SIG-M5 (cell line): ENCODE measurements around the gene SPP1.
"Not testable (repeated sequence)": the region's sequence is repeated elsewhere in the genome, so short reads cannot be mapped to it uniquely, and the experiment has no call there.

Source experiments
- DNase-seq: peaks from one replicate; lab custom pipeline; 2025; lab: John Stamatoyannopoulos, UW

SPP1 gene

DNA sequence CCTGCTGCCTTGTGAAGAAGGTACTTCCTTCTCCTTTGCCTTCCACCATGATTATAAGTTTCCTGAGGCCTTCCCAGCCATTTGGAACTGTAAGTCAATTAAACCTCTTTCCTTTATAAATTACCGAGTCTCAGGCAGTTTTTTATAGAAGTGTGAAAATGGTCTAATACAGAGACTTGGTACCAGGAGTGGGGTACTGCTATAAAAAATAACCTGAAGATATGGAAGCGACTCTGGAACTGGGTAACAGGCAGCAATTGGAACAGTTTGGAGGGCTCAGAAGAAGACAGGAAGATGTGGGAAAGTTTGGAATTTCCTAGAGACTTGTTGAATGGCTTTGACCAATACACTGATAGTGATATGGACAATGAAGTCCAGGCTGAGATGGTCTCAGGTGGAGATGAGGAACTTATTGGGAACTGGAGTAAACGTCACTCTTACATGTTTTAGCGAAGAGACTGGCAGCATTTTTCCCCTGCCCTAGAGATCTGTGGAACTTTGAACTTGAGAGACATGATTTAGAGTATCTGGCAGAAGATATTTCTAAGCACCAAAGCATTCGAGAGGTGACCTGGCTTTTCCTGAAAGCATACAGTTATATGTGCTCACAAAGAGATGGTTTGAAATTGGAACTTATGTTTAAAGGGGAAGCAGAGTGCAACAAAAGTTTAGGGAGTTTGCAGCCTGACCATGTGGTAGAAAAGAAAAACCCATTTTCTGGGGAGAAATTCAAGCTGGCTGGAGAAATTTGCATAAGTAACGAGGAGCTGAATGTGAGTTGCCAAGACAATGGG is 50.6 kb downstream of the SPP1 start:
- DNase-seq, result not testable (repeated sequence)

DNA sequence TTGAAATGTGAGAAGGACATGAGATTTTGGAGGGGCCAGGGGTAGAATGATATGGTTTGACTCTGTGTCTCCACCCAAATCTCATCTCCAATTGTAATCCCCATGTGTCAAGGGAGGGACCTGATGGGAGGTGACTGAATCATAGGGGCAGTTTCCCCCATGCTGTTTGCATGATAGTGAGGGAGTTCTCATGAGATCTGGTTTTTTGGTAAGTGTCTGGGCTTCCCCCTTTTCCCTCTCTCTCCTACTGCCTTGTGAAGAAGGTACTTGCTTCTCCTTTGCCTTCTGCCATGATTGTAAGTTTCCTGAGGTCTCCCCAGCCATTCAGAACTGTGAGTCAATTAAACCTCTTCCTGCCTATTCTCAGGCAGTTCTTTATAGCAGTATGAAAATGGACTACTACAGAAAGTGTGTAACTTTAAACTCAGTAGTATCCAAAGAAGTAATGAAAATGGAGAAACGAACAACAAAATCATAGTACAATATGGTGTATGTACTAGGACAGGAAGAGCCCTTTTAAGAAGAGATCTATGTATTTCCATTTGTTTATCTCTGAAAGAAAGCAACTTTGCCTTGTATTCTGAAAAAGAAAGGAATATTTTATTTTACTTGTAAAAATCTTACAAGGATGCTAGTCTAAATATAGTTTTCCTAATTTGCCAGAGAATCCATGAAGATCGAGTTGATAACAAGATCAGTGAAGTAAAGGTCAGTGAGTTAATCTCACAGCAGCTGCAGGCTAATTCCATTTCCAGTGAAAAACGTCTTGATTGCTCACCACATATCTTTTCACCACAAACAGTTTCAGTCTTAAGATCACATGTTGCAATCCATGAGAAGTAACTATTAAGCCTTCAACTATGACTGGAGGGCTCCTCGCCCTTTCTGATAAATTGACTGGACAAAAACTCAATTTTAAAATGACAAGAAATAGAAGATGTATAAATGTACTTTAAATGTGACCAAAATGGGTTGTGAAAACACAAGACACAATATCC is 52.4 kb downstream of the SPP1 start:
- DNase-seq, result no peak

DNA sequence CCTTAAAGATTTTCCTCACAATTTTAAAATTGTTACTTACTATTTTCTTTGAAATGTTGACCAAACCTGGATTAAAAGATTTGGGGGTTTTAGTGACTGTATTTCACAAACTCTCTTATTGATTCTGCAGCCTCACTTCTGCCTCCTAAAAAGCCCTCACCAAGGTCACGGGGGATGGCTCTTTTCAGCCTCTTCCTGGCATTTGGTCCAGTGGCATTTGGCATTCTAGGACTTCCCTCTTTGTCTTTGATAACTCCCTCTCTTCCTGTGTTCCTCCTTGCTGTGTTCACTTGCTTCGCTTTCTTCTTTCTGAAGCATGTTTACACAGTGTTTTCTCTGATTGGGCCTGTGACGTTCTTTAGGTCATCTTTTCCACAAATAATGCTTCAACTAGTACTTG is 53.4 kb downstream of the SPP1 start:
- no peak for DNase-seq

- no peak for DNase-seq
Observed at GRCh38 chr4:88029556-88029955, 54.0 kb downstream of the SPP1 start.

GRCh38 chr4:88030565-88031310 is 55.2 kb downstream of the SPP1 start:
- no peak for DNase-seq
